NB4 (cell line): ENCODE data around the gene AQP9.

Source experiments
- CTCF ChIP-seq: IDR thresholded peaks from one replicate; pipeline ENCODE4 v1.5.1; 2012; ENCODE audit warnings: low read depth, low read length
- MAX ChIP-seq: IDR thresholded peaks from 2 replicates; pipeline ENCODE4 v1.6.1; 2011; ENCODE audit warnings: low read depth, low read length
- MYC ChIP-seq: IDR thresholded peaks from 2 replicates; pipeline ENCODE4 v1.6.1; 2011; ENCODE audit warnings: low read depth, low read length
- POLR2A ChIP-seq: IDR thresholded peaks from 2 replicates; pipeline ENCODE4 v1.6.1; 2011; ENCODE audit warnings: mild to moderate bottlenecking; ENCODE audit not compliant: insufficient read length; ENCODE audit errors: extremely low read depth

- TF ChIP-seq MYC (no peak), POLR2A (no peak), CTCF (no peak), MAX (no peak)
Measured at GRCh38 chr15:58103482-58103881, 34.7 kb upstream of the AQP9 start.
